Bone marrow (tissue), 2 donors: ENCODE results near the gene BRI3.

Source experiments
- DNase-seq, 2 donors: peaks; one replicate each; lab custom pipeline; 2025; lab: John Stamatoyannopoulos, UW

The BRI3 gene, protein sequence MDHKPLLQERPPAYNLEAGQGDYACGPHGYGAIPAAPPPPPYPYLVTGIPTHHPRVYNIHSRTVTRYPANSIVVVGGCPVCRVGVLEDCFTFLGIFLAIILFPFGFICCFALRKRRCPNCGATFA

DNA sequence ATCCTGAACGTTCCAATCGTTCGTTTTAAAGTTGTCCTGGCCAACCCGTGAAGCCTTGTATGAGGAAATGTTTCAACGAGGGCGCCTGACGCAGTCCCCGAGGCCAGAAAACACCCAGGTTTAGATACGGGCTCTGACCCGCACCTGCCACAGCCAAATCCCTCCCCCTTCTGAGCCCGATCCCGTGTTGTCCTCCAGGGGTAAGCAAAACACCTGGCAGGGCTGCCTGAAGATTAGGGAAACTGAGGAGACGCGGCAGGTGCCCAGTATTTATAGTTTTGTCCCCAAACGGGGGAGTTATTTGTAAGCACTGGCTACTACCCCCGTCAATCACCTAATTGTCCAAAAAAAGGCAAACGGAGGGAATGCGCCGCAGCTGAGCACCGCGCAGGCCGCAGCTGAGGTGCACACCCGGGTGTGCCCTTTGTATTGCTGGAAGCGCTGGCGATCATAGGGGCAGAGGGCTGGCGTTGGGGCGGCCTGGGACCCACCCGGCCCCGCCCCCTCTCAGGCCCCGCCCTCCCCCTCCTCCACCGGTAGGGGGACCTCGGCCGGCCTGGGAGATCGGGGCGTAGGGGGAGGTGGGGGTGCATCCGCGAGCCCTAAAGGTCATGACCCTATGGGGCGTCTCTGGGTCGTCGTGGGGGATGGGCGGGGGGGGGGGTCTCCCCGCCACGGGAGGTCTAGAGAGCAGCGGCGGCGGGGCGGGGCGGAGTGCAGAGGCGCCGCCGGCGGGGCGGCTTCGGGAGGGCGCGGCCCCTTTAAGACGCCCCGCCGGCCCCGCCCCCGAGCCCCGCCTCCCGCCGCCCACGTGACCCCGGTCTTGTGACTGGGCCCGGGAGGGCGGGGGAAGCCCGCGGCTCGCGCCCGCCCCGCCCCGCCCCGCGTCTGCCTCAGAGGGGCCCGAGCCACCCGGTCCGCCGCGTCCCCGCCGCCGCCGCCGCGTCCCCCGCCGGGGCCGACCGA is at the start of gene BRI3:
TSS of gene BRI3 (plus strand) at position 896 of the 966 bp plus-strand sequence. CDS start 110 bp downstream, outside the sequence.
- DNase-seq = peak; percentile 65 to 88

DNA sequence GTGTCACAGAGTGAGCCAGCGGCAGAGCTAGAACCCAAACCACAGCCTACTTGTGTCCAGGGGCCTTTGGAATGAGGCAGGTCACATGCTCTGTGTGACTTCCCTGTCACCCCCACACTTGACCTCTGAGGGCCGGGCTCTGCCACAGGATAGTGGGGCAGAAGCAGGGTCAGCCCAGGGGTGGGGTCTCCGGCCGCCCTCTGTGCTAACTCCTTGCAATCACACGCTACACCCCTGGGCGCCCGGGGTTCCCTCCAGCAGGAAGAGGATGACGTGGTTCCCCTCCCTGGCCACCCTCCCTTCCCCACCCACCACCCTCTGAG is 49.3 kb upstream of the BRI3 start:
- no peak for DNase-seq

DNA sequence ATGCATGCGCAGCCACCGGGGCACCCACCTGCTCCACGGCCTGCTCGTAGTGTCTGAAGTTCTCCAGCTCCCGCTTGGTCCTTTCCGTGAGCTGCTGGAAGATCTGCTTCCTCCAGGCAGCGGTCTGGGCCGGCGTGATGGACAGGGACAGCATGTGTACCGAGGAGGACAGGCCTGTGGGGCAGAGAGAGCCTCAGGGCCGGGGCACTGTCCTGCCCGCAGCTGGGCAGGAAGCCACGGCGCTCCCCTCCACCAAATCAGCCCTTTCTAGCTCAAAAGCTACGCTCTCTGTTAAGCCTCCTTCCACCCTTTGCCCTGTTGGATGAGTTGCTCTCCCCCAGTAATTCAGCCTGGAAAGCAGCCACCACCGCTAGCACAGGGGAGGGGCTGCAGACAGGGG is 48.7 kb upstream of the BRI3 start:
- no peak for DNase-seq

GRCh38 chr7:98233219-98234070 is 48.0 kb upstream of the BRI3 start:
- no peak for DNase-seq

DNA sequence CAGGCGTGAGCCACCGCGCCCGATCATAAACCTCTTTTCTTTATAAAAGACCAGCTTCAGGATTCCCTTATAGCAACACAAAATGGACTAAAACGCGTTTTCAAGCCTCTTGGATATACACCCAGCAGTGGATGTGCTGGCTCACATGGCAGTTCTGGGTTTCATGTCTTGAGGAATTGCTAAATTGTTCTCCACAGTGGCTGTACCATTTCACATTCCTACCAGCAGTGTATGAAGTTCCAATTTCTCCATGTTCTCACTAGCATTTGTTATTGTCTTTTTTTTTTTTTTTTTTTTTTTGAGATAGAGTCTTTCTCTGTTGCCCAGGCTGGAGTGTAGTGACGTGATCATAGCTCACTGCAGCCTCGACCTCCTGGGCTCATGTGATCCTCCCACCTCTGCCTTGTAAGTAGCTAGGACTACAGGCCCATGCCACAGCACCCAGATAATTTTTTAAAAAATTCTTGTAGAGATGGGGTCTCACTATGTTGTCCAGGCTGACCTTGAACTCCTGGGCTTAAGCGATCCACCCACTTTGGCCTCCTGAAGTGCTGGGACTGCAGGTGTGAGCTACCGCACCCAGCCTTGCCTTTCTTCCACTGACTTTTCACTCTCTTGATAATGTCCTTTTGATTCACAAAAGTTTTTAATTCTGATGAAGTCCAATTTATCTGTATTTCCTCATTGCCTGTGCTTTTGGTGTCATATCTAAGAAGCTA is 46.9 kb upstream of the BRI3 start:
- no peak for DNase-seq

GRCh38 chr7:98235901-98236300 is 45.6 kb upstream of the BRI3 start:
- no peak for DNase-seq

DNA sequence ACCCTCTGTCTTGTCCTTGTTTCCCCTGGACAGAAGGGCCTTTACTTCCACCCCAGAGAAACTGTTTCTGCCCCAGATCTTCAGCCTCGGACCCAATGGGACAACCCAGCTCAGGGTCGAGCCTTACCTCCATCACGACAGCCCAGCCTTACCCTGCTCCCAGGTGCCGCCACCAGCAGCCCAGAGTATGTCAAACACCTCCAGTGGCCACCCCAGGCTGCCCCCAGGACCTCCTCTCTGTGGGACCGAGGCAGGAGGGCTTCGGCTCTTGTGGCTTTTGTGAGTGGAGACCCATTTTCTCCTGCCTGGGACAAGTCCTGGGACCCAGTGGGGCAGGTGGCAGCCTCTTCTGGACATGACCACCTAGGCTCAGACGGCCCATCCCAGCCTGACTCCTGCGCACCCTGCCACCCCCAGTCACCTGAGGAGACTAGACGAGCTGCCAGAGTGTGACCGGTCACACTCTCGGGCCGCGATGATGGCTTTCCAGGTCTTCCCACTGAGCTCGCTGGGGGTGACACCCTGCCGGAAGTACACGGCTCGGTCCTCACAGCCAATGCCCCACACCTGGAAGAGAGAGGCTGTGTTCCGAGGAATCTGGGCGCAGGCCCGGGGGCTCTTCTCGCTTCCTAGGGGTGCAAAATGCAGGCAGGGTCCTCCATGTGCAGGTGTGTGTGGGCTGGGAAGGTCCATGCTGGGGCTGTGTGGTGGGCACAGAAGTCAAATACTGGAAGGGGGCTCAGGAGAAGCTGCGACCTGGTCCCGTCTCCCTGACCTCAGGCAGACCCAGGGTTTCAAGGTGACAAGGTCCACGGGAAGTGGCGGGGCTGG is 44.9 kb upstream of the BRI3 start:
- no peak for DNase-seq

DNA sequence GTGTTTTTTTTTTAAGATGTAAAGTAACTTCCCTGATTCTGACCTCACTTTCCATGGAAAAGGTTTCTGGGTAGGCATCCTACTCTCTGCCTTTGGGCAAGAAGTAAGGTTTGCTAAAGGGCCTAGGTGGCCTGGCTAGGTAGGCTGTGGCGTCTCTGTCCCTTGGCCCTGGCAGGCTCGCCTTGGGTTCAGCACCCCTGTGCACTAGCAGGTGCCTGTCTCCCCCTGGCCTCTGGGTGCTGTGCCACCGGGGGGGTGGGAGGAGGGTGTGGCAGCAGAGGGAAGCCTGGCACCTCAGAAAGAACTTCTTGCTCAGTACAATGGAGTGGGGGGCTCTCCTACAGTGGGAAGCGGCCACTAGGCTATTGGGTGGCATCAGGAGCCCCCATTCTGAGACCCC is 43.4 kb upstream of the BRI3 start:
- DNase-seq = no peak

GRCh38 chr7:98238976-98239375 is 42.5 kb upstream of the BRI3 start:
- DNase-seq = no peak

GRCh38 chr7:98240961-98241673 is 40.4 kb upstream of the BRI3 start:
- no peak for DNase-seq

- DNase-seq = no peak
Measured at GRCh38 chr7:98241674-98242241, 39.7 kb upstream of the BRI3 start.

- no peak for DNase-seq
Measured at GRCh38 chr7:98242342-98242741, 39.1 kb upstream of the BRI3 start.

- no peak for DNase-seq
Measured at GRCh38 chr7:98242934-98243333, 38.6 kb upstream of the BRI3 start.

DNA sequence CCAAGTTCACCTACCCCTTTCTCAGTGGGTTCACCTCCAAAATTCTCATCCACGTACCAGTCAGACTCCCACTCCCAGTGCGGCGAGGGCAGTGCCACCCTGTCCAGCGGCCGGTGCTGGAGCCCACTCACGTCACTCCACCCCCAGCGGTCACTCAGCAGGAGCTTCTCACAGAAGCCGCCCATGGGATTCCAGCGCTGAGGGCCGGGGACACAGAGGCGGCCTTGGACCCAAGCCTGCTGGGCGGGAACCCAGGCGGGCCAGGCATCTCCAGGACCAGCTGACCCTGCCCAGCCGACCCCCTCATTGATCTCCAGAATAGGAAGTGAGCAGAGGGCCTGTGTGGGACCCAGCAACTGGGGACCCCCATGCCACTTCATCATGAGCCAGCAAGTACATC is 36.6 kb upstream of the BRI3 start:
- no peak for DNase-seq

DNA sequence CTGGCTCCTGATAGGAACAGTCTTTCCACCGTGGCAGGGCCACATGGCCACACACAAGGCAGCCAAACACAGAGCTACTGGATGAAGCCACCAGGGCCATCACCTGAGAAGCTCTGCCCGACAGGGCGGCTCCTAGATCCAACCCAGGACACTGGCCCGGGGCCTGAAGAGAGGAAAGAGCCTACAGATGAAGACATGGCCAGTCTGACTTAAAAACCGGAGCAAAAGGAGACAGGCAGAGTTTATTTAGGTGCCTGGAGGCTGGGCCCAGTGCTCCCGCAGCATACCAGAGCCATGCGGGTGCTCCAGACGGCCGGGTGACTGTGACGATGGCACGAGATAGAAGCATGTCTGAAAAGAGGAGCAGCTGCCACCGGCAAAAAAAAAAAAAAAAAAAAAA is 33.3 kb upstream of the BRI3 start:
- DNase-seq = no peak

GRCh38 chr7:98249106-98249505 is 32.4 kb upstream of the BRI3 start:
- DNase-seq = no peak

DNA sequence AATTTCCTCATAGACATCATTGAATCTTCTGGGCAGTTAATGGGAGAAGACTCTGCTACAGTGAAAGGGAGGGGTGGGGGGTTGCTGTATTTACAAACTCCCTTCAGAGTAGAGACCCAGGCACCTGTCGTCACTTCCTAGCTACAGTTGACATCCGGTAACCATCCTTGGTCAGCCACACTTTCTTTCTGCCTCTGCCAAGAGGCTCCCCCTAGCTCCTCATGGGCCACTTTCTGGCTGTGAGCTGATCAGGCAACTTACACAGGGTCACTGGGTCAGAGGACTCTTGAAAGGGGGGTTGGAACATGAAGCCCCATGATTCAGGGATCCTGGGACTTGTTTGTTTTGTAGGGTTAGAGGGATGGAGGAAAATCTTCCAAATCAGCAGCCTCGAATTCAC is 30.7 kb upstream of the BRI3 start:
- DNase-seq = no peak

GRCh38 chr7:98251231-98251600 is 30.3 kb upstream of the BRI3 start:
- DNase-seq = no peak

DNA sequence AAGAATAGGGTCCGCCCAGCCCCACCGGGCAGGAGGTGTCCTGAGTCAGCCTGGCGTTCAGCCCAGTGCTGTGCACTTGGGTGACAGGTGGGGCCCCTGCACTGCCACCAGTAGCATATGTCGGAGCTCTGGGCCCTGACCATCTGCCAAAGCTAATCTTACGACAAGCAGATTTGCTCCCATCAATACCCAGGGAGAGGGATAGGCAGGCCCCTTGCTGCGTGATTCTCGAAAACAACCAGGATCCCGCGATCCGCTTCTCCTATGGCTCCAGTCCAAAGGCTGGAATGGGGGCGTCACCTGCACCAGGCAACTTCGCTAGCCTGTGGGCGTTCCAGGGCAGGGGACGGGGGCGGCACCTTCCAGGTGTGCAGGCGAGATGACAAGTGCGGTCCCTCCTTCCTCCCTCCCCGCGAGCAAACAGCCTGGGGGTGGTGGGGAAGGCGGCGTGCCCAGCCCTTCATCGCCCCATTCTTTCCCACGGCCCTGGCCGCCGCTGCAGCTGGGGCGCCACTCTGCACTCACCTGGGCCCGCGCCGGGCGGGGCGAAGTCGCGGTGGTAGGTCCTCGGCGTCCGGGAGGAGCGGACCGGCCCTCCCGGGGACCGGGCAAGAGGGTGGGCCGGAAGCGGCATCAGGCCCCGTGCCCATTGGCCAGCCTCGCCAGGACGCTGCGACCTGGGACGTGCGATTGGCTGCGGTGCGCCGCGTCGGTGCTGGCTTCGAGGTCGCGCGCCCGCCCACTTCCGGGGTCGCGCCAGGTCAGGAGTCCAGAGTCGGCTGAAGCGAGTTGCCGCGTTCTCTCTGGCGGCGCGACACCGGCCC is 29.7 kb upstream of the BRI3 start, which contains the start of gene TECPR1:
TSS of gene TECPR1 (minus strand) at position 632 of the 824 bp plus-strand sequence. CDS start 6,086 bp downstream, outside the sequence.
- DNase-seq = peak; percentile 48 to 57
